ENCODE measurements around the gene HK3.

The HK3 gene

GRCh38 chr5:176847726-176848290 lies 51.3 kb downstream of the HK3 start:
- no peak overlapping the region for H3K4me3 ChIP-seq
- H3K4me1 ChIP-seq: peaks cover 15 to 27% (median 21%) of the 10 kb centered on the region in 10 experiments
- no peak overlapping the region for H3K4me2 ChIP-seq
- no peaks in the 10 kb centered on the region for H3K36me3 ChIP-seq
- no peaks in the 10 kb centered on the region for H3K9me3 ChIP-seq (replicated peaks in 1 of 11)
- no peak overlapping the region for H3K27ac ChIP-seq
- no peak for TF ChIP-seq Cebpa-rat (IDR thresholded peaks at IDR 0.05)
- peaks cover 0 to 75% (median 14%) of the 10 kb centered on the region in 11 experiments; a peak in 11 of 22 replicates for H4K20me1 ChIP-seq
- peaks cover 0 to 54% (median 13%) of the 10 kb centered on the region in 11 experiments; a peak in 12 of 22 replicates for H3K27me3 ChIP-seq
- H3K9ac ChIP-seq: no peak overlapping the region

- Histone ChIP-seq H3K4me1 (peaks cover 15 to 27% (median 21%) of the 10 kb centered on the region in 10 experiments), H3K27me3 (peaks cover 0 to 54% (median 13%) of the 10 kb centered on the region in 11 experiments; a peak in 12 of 22 replicates), H4K20me1 (peaks cover 0 to 69% (median 14%) of the 10 kb centered on the region in 11 experiments; a peak in 11 of 22 replicates), H3K9me3 (replicated peaks in 1 of 11) (no peaks in the 10 kb centered on the region), H3K27ac (no peak overlapping the region), H3K4me3 (no peak overlapping the region), H3K4me2 (no peak overlapping the region), H3K36me3 (no peaks in the 10 kb centered on the region), H3K9ac (no peak overlapping the region)
- no peak for TF ChIP-seq Cebpa-rat (IDR thresholded peaks at IDR 0.05)
Measured at GRCh38 chr5:176847148-176847547, 52.0 kb downstream of the HK3 start.

DNA sequence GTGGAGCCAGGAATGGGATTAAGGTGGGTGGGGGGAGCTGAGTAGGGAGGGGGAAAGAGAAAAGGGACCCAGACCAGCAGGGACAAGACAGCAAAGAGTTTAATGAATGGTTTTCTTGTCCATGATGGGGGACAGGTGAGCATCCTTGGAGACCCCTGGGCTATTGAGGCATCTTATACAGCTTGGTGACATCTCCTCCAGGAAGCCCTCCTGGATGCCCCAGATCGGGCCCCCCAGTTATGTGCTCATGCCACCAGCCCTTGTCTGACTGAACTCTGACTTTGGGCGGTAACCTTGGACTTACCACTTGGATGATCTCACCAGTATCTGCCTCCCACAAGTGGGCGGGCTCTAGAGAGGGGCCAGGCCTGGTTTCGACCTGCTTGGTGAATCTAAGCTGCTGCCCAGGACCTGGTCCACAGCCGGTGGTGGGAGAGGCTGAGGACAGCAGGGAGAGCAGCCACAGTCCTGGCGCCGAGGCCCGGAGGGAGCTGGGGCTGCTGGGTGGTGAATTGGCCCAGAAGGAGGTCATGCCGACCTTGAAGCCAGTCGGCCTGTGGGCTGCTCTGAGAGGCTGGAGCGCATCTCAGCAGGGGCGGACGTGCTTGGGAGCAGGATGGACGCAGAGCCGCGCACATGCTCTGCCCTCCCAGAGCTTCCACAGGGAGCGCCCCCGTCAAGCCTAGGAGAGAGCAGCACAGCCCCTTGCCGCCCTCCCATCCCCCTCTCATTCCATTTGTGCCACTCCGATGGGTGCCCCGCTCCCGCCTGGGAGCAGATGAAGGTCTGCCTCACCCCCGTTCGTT lies 52.6 kb downstream of the HK3 start:
- peaks cover 15 to 27% (median 21%) of the 10 kb centered on the region in 10 experiments for H3K4me1 ChIP-seq
- H3K4me3 ChIP-seq: no peak overlapping the region
- no peaks in the 10 kb centered on the region for H3K9me3 ChIP-seq (replicated peaks in 1 of 11)
- no peak overlapping the region for H3K4me2 ChIP-seq
- peaks cover 0 to 54% (median 15%) of the 10 kb centered on the region in 11 experiments; a peak in 12 of 22 replicates for H3K27me3 ChIP-seq
- no peak for TF ChIP-seq Cebpa-rat (IDR thresholded peaks at IDR 0.05)
- H3K9ac ChIP-seq: no peak overlapping the region
- peaks cover 0 to 64% (median 10%) of the 10 kb centered on the region in 11 experiments; a peak in 11 of 22 replicates for H4K20me1 ChIP-seq
- H3K36me3 ChIP-seq: no peaks in the 10 kb centered on the region
- no peak overlapping the region for H3K27ac ChIP-seq

GRCh38 chr5:176845392-176845713 lies 53.8 kb downstream of the HK3 start:
- Histone ChIP-seq H3K27me3 (peaks cover 2 to 60% (median 26%) of the 10 kb centered on the region in 11 experiments; a peak in 16 of 22 replicates), H3K27ac (no peak overlapping the region), H3K9ac (no peak overlapping the region), H3K4me2 (peak overlapping the region; percentile 48 to 86 (median 70)), H3K4me1 (peaks cover 15 to 27% (median 21%) of the 10 kb centered on the region in 10 experiments), H3K4me3 (peak overlapping the region in 1 of 10 experiments; percentile 3; a peak in 1 of 20 replicates), H3K9me3 (replicated peaks in 1 of 11) (no peaks in the 10 kb centered on the region), H3K36me3 (no peaks in the 10 kb centered on the region), H4K20me1 (peaks cover 0 to 65% (median 10%) of the 10 kb centered on the region in 11 experiments; a peak in 12 of 22 replicates)
- TF ChIP-seq Cebpa-rat (IDR thresholded peaks at IDR 0.05): no peak

DNA sequence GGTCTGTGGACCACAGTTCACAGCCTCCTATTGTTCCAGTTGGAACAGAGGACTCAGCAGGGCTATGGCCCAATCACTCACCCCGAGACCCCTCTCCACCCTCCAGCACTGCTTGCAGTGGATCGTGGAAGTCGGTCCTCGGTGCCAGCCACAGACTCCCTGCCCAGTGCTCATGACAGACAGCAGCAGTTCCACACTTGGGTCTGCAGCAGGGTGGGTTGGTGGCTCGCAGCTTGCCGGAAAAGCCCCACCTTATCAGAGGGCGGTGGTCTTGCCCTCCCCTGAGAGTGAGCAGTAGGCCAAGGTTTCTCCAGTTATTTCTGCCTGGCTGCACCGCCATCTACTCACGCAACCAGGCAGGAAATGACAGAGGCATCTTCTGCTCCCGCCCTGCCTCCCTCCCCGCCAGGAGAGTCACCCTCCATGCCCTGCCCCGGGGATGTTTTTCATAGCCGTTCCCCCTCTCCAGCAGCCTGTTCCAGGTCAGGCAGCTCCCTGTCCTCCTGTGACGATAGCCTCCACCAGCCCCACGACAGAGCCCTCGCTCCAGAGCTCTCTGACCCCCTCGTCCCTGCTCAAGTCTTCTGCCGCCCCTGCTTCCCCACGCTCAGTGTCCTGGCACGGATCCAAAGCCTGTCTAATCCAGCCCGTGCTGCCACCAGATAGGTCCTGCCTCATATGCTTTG lies 54.3 kb downstream of the HK3 start:
- Histone ChIP-seq H3K9me3 (replicated peaks in 1 of 11) (no peaks in the 10 kb centered on the region), H3K27me3 (peaks cover 5 to 59% (median 23%) of the 10 kb centered on the region in 11 experiments; a peak in 16 of 22 replicates), H3K4me3 (peak overlapping the region in 1 of 10 experiments; percentile 3; a peak in 1 of 20 replicates), H4K20me1 (peaks cover 0 to 65% (median 10%) of the 10 kb centered on the region in 11 experiments; a peak in 12 of 22 replicates), H3K4me1 (peaks cover 15 to 27% (median 21%) of the 10 kb centered on the region in 10 experiments), H3K9ac (no peak overlapping the region), H3K4me2 (peak overlapping the region; percentile 48 to 86 (median 70)), H3K27ac (no peak overlapping the region), H3K36me3 (no peaks in the 10 kb centered on the region)
- no peak for TF ChIP-seq Cebpa-rat (IDR thresholded peaks at IDR 0.05)

GRCh38 chr5:176844281-176844680 lies 54.9 kb downstream of the HK3 start:
- H3K4me1 ChIP-seq: peaks cover 15 to 27% (median 22%) of the 10 kb centered on the region in 10 experiments
- TF ChIP-seq Cebpa-rat (IDR thresholded peaks at IDR 0.05): no peak
- H3K36me3 ChIP-seq: no peaks in the 10 kb centered on the region
- H3K4me2 ChIP-seq: peak overlapping the region; percentile 48 to 86 (median 70); a peak in 19 of 22 replicates
- H3K27ac ChIP-seq: no peak overlapping the region
- no peak overlapping the region for H3K9ac ChIP-seq
- H3K9me3 ChIP-seq (replicated peaks in 1 of 11): no peaks in the 10 kb centered on the region
- H3K4me3 ChIP-seq: no peak overlapping the region
- peaks cover 0 to 67% (median 11%) of the 10 kb centered on the region in 11 experiments; a peak in 13 of 22 replicates for H4K20me1 ChIP-seq
- peaks cover 5 to 61% (median 26%) of the 10 kb centered on the region in 11 experiments; a peak in 16 of 22 replicates for H3K27me3 ChIP-seq

DNA sequence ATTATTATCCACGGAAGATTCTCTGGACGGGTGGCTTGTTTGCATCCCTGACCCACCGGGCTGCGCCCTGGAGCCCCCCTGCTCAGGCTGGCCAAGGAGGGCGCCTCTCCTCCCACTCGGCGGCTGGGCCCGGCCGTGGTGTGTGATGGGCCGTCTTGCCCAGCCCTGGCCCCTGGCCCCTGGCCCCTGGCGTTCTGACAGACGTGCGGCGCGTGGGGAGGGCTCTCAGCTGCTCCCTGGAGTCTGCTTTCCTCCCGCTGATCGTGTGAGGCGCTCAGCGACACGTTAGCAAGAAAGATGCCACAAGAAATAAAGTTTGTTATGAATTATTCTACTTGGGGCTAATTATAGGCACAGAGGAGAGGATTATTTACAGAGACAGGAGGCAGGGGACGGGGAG lies 55.5 kb downstream of the HK3 start:
- no peak overlapping the region for H3K9ac ChIP-seq
- no peak overlapping the region for H3K4me3 ChIP-seq
- peaks cover 5 to 61% (median 32%) of the 10 kb centered on the region in 11 experiments; a peak in 16 of 22 replicates for H3K27me3 ChIP-seq
- peaks cover 0 to 68% (median 17%) of the 10 kb centered on the region in 11 experiments; a peak in 13 of 22 replicates for H4K20me1 ChIP-seq
- H3K4me1 ChIP-seq: peaks cover 15 to 27% (median 22%) of the 10 kb centered on the region in 10 experiments
- TF ChIP-seq Cebpa-rat (IDR thresholded peaks at IDR 0.05): no peak
- H3K36me3 ChIP-seq: no peaks in the 10 kb centered on the region
- no peaks in the 10 kb centered on the region for H3K9me3 ChIP-seq (replicated peaks in 1 of 11)
- H3K4me2 ChIP-seq: peak overlapping the region in 7 of 11 experiments; percentile 55 to 86 (median 73); a peak in 9 of 22 replicates
- no peak overlapping the region for H3K27ac ChIP-seq

GRCh38 chr5:176837707-176838115 lies 61.4 kb downstream of the HK3 start:
- no peak overlapping the region for H3K27ac ChIP-seq
- peaks cover 0 to 77% (median 25%) of the 10 kb centered on the region in 11 experiments; a peak in 14 of 22 replicates for H4K20me1 ChIP-seq
- H3K9ac ChIP-seq: no peak overlapping the region
- H3K27me3 ChIP-seq: peaks cover 12 to 73% (median 52%) of the 10 kb centered on the region in 11 experiments; a peak in 17 of 22 replicates
- no peak overlapping the region for H3K4me2 ChIP-seq
- no peaks in the 10 kb centered on the region for H3K9me3 ChIP-seq (replicated peaks in 1 of 11)
- no peak overlapping the region for H3K4me3 ChIP-seq
- TF ChIP-seq Cebpa-rat (IDR thresholded peaks at IDR 0.05): no peak
- peaks cover 0 to 5% (median 0%) of the 10 kb centered on the region in 10 experiments; a peak in 3 of 20 replicates for H3K4me1 ChIP-seq
- no peaks in the 10 kb centered on the region for H3K36me3 ChIP-seq

All from BLaER1 treated with 17β-estradiol and CSF1 and Interleukin-3, amounts not matched to agents 10 nM and 100 nM (cell line).